ENCODE data around the gene ATP7B.
"Not testable (repeated sequence)": the region's sequence is repeated elsewhere in the genome, so short reads cannot be mapped to it uniquely, and the experiment has no call there.

Gene ATP7B

GRCh38 chr13:51919531-51919930 is 91.7 kb downstream of the ATP7B start:
- DNase-seq: no peak

- DNase-seq: no peak
Measured at GRCh38 chr13:51916962-51917361, 94.3 kb downstream of the ATP7B start.

- DNase-seq: no peak
Measured at GRCh38 chr13:51916051-51916818, 95.0 kb downstream of the ATP7B start.

- DNase-seq: no peak
Measured at GRCh38 chr13:51914137-51914493, 97.1 kb downstream of the ATP7B start.

GRCh38 chr13:51913421-51914136 is 97.7 kb downstream of the ATP7B start:
- no peak for DNase-seq

GRCh38 chr13:51912511-51913225 is 98.6 kb downstream of the ATP7B start:
- DNase-seq: no peak

GRCh38 chr13:51912091-51912490 is 99.2 kb downstream of the ATP7B start:
- no peak for DNase-seq

- DNase-seq: no peak
Measured at GRCh38 chr13:51910508-51910907, 100.7 kb downstream of the ATP7B start.

- not testable (repeated sequence) for DNase-seq
Measured at GRCh38 chr13:51909265-51909664, 102.0 kb downstream of the ATP7B start.

- no peak for DNase-seq
Measured at GRCh38 chr13:51907040-51907732, 104.1 kb downstream of the ATP7B start.

- no peak for DNase-seq
Measured at GRCh38 chr13:51906581-51906980, 104.7 kb downstream of the ATP7B start.

GRCh38 chr13:51905787-51906186 is 105.5 kb downstream of the ATP7B start:
- DNase-seq: no peak

- no peak for DNase-seq
Measured at GRCh38 chr13:51902776-51903175, 108.5 kb downstream of the ATP7B start.

- DNase-seq: no peak
Measured at GRCh38 chr13:51900471-51900870, 110.8 kb downstream of the ATP7B start.

- DNase-seq: peak; percentile 48
Measured at GRCh38 chr13:51895906-51896888, 115.1 kb downstream of the ATP7B start.

GRCh38 chr13:51894239-51894638 is 117.0 kb downstream of the ATP7B start:
- DNase-seq: no peak

GRCh38 chr13:51892657-51893056 is 118.6 kb downstream of the ATP7B start:
- no peak for DNase-seq

GRCh38 chr13:51887468-51887867 is 123.8 kb downstream of the ATP7B start:
- DNase-seq: no peak

- no peak for DNase-seq
Measured at GRCh38 chr13:51885651-51886050, 125.6 kb downstream of the ATP7B start.

GRCh38 chr13:51883226-51883600 is 128.0 kb downstream of the ATP7B start:
- no peak for DNase-seq

Measured in CD4-positive, alpha-beta T cell treated with Interleukin-17A for 1 hour (primary cell).